H1 (cell line): ENCODE data around the gene CADPS.

Experiments
- BCL11A ChIP-seq, 2 experiments: IDR thresholded peaks; one replicate each; pipeline ENCODE4 v1.6.1; 2011; ENCODE audit warnings: low read depth in 2 of 2, low read length in 2 of 2, mild to moderate bottlenecking in 2 of 2
- CTCF ChIP-seq, 3 experiments: IDR thresholded peaks; 1 replicate in 2 of 3; 2 replicates in 1 of 3; pipeline versions ENCODE4 v1.5.1 to v1.6.1; 2011; ENCODE audit warnings: low read length in 3 of 3, mild to moderate bottlenecking in 3 of 3, inconsistent platforms in 2 of 3, low read depth in 1 of 3, moderate library complexity in 1 of 3; ENCODE audit not compliant: insufficient read depth in 1 of 3; ENCODE audit errors: control extremely low read depth in 1 of 3
- EZH2 ChIP-seq: fragments of 200-600 bp; sonication (generic); IDR thresholded peaks from 2 replicates; pipeline ENCODE4 v1.7.1; 2012; ENCODE audit warnings: low read depth, mild to moderate bottlenecking, moderate library complexity, low read length, inconsistent platforms; ENCODE audit not compliant: severe bottlenecking
- KDM4A ChIP-seq: IDR thresholded peaks from one replicate; pipeline ENCODE4 v1.7.1; 2012; ENCODE audit warnings: low read depth, mild to moderate bottlenecking, moderate library complexity, low read length, inconsistent platforms; ENCODE audit not compliant: severe bottlenecking
- POLR2A ChIP-seq, 2 experiments: IDR thresholded peaks; 1 replicate in 1 of 2; 2 replicates in 1 of 2; pipeline ENCODE4 v1.6.1; 2011; ENCODE audit warnings: low read depth in 2 of 2, low read length in 2 of 2, mild to moderate bottlenecking in 2 of 2; ENCODE audit errors: control extremely low read depth in 1 of 2
- RAD21 ChIP-seq, 2 experiments: IDR thresholded peaks in 1 of 2; conservative IDR thresholded peaks in 1 of 2; 2 replicates each; pipeline ENCODE4 v1.6.1; 2011; ENCODE audit warnings: low read depth in 2 of 2, low read length in 2 of 2, improper control_type of control experiment in 1 of 2, inconsistent platforms in 1 of 2, mild to moderate bottlenecking in 1 of 2, moderate library complexity in 1 of 2
- RFX5 ChIP-seq: IDR thresholded peaks from 2 replicates; pipeline ENCODE4 v1.6.1; 2011; ENCODE audit warnings: low read depth, low read length, improper control_type of control experiment, borderline replicate concordance
- TAF1 ChIP-seq: IDR thresholded peaks from 2 replicates; pipeline ENCODE4 v1.6.1; 2011; ENCODE audit warnings: mild to moderate bottlenecking, low read depth, low read length
- USF2 ChIP-seq: IDR thresholded peaks from 2 replicates; pipeline ENCODE4 v1.6.1; 2011; ENCODE audit warnings: low read length, improper control_type of control experiment

DNA sequence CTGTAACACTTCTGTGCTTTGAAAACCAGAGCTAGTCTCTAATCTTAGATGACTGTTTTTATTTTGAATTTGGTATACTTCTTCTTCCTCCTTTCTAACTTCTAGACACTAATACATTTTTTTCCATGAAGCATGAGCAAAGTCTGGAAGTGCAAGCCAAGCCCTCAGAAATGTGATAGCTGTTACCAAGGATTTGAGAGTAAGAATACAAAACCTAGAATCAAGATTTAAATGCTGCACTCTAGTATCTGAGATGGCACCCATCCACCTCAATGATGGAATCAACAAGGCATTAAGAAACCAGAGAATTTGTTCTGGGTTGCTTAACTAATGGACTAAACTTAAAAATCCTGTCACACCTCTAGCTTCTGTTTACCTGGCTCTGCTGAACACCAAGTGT, 511.0 kb downstream of the CADPS start:
- no peak for TF ChIP-seq EZH2
- no peak for TF ChIP-seq CTCF (IDR thresholded peaks at IDR 0.05; ENCODE audit: control extremely low read depth in 1 of 3, insufficient read depth in 1 of 3, low read depth in 1 of 3, low read length in 3 of 3)
- no peak for TF ChIP-seq USF2
- no peak for TF ChIP-seq RFX5
- TF ChIP-seq KDM4A = no peak
- no peak for TF ChIP-seq RAD21 (IDR thresholded peaks at IDR 0.05 in 1 of 2, conservative IDR thresholded peaks at IDR 0.05 in 1 of 2; ENCODE audit: low read depth in 2 of 2, low read length in 2 of 2)
- TF ChIP-seq POLR2A (IDR thresholded peaks at IDR 0.05; ENCODE audit: control extremely low read depth in 1 of 2, low read depth in 2 of 2, low read length in 2 of 2) = no peak
- no peak for TF ChIP-seq TAF1
- no peak for TF ChIP-seq BCL11A (IDR thresholded peaks at IDR 0.05; ENCODE audit: low read depth in 2 of 2, low read length in 2 of 2)
